HTR-8/SVneo (cell line): ENCODE results near the gene FCHSD1.

ENCODE experiments used
- DNase-seq: peaks from one replicate; pipeline ENCODE4 v3.0.0; 2011; ENCODE audit warnings: low spot score, mixed read lengths; ENCODE audit not compliant: insufficient read length
- FAIRE-seq: peaks from 2 replicates; lab custom pipeline; 2011; peaks lifted over from hg19 to GRCh38; lab: Jason Lieb, UNC

The FCHSD1 gene

GRCh38 chr5:141647242-141647641, 4.0 kb downstream of the FCHSD1 start:
- FAIRE-seq (no peak), DNase-seq (no peak)

GRCh38 chr5:141646026-141646425, 5.2 kb downstream of the FCHSD1 start:
- no peak for FAIRE-seq
- no peak for DNase-seq

- DNase-seq, result peak; percentile 56
- FAIRE-seq, result no peak
Observed at GRCh38 chr5:141641634-141642267, 9.5 kb downstream of the FCHSD1 start.

GRCh38 chr5:141640698-141641097, 10.5 kb downstream of the FCHSD1 start:
- DNase-seq (no peak), FAIRE-seq (no peak)

- DNase-seq (no peak), FAIRE-seq (no peak)
Observed at GRCh38 chr5:141640051-141640415, 11.2 kb downstream of the FCHSD1 start.

GRCh38 chr5:141639357-141640050, 11.7 kb downstream of the FCHSD1 start:
- FAIRE-seq (no peak), DNase-seq (no peak)

GRCh38 chr5:141638771-141639170, 12.4 kb downstream of the FCHSD1 start:
- no peak for DNase-seq
- FAIRE-seq, result no peak

- no peak for FAIRE-seq
- DNase-seq, result peak; percentile 59
Observed at GRCh38 chr5:141637767-141638419, 13.3 kb downstream of the FCHSD1 start.

- FAIRE-seq, result no peak
- DNase-seq, result no peak
Observed at GRCh38 chr5:141637123-141637766, 14.0 kb downstream of the FCHSD1 start.

- FAIRE-seq (peak; percentile 83), DNase-seq (peak; percentile 93)
Observed at GRCh38 chr5:141636413-141637122, 14.7 kb downstream of the FCHSD1 start, which contains the start of the genes HDAC3 and RELL2. Gene HDAC3, minus strand, starts transcription at chr5:141636849. Its CDS starts 59 bp downstream, at chr5:141636790. Gene RELL2, plus strand, starts transcription at chr5:141636997. Its CDS starts 1,229 bp downstream, at chr5:141638226.

- DNase-seq (no peak), FAIRE-seq (no peak)
Observed at GRCh38 chr5:141636106-141636412, 15.2 kb downstream of the FCHSD1 start.

- FAIRE-seq, result no peak
- no peak for DNase-seq
Observed at GRCh38 chr5:141635646-141636045, 15.6 kb downstream of the FCHSD1 start.

GRCh38 chr5:141634720-141635119, 16.5 kb downstream of the FCHSD1 start:
- DNase-seq (no peak), FAIRE-seq (no peak)

- no peak for FAIRE-seq
- no peak for DNase-seq
Observed at GRCh38 chr5:141633871-141634561, 17.2 kb downstream of the FCHSD1 start.

- FAIRE-seq, result no peak
- DNase-seq, result no peak
Observed at GRCh38 chr5:141632650-141633049, 18.6 kb downstream of the FCHSD1 start.

- no peak for FAIRE-seq
- no peak for DNase-seq
Observed at GRCh38 chr5:141630570-141631140, 20.6 kb downstream of the FCHSD1 start.

- no peak for DNase-seq
- no peak for FAIRE-seq
Observed at GRCh38 chr5:141628175-141628788, 22.9 kb downstream of the FCHSD1 start.

GRCh38 chr5:141623611-141624010, 27.6 kb downstream of the FCHSD1 start:
- no peak for DNase-seq
- no peak for FAIRE-seq

GRCh38 chr5:141623186-141623585, 28.0 kb downstream of the FCHSD1 start:
- FAIRE-seq (no peak), DNase-seq (no peak)
